GM12873 (cell line): ENCODE data around the gene TOM1.

ENCODE experiments used
- TF ChIP-seq, protein P1 (sequence below): IDR thresholded peaks from 2 replicates; pipeline ENCODE4 v1.5.1; 2012; ENCODE audit warnings: low read depth, mild to moderate bottlenecking, moderate library complexity, low read length, control low read depth; ENCODE audit not compliant: insufficient read depth; ENCODE audit errors: missing control alignments

The TOM1 gene

GRCh38 chr22:35384975-35385588, 85.4 kb downstream of the TOM1 start:
- TF ChIP-seq, protein P1, sequence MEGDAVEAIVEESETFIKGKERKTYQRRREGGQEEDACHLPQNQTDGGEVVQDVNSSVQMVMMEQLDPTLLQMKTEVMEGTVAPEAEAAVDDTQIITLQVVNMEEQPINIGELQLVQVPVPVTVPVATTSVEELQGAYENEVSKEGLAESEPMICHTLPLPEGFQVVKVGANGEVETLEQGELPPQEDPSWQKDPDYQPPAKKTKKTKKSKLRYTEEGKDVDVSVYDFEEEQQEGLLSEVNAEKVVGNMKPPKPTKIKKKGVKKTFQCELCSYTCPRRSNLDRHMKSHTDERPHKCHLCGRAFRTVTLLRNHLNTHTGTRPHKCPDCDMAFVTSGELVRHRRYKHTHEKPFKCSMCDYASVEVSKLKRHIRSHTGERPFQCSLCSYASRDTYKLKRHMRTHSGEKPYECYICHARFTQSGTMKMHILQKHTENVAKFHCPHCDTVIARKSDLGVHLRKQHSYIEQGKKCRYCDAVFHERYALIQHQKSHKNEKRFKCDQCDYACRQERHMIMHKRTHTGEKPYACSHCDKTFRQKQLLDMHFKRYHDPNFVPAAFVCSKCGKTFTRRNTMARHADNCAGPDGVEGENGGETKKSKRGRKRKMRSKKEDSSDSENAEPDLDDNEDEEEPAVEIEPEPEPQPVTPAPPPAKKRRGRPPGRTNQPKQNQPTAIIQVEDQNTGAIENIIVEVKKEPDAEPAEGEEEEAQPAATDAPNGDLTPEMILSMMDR, result no peak

DNA sequence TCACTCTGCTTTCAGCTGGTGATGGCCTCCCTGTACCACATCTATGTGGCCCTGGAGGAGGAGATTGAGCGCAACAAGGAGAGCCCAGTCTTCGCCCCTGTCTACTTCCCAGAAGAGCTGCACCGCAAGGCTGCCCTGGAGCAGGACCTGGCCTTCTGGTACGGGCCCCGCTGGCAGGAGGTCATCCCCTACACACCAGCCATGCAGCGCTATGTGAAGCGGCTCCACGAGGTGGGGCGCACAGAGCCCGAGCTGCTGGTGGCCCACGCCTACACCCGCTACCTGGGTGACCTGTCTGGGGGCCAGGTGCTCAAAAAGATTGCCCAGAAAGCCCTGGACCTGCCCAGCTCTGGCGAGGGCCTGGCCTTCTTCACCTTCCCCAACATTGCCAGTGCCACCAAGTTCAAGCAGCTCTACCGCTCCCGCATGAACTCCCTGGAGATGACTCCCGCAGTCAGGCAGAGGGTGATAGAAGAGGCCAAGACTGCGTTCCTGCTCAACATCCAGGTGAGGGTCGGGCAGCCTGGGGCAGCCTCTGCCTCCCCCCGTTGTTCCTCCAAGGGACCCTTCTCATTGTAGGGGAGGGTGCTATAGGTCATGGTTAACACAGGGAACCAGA, 87.1 kb downstream of the TOM1 start:
- TF ChIP-seq, protein P1, result no peak

DNA sequence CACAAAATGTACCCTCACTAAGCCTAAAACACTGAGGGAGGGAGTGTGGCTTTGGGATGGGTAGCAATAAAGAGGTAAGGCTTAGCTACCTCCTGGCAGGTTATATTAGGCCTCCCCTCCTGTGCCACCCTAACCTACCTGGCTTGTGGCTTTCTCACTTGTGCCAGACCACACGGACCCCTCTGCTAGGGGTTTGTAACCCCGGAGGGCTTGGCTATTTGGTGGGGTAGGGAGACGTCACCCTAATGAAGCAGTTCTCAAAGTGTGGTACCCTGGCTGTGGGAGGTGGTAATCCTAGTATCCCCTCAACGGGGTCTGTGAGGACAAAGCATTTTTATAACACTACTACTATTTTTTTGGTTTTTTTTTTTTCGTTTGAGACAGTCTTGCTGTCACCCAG, 91.2 kb downstream of the TOM1 start:
- TF ChIP-seq, protein P1, result no peak

GRCh38 chr22:35392357-35392756, 92.7 kb downstream of the TOM1 start:
- TF ChIP-seq, protein P1, result no peak

GRCh38 chr22:35393116-35394010, 93.7 kb downstream of the TOM1 start:
- TF ChIP-seq, protein P1, result no peak

DNA sequence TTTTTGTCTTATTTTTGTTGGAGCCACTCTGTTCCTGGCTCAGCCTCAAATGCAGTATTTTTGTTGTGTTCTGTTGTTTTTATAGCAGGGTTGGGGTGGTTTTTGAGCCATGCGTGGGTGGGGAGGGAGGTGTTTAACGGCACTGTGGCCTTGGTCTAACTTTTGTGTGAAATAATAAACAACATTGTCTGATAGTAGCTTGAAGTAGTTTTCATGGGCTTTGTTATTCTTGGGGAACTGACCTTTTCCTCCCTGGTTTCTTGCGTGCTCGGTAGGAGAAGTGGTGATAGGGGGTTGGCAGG, 94.3 kb downstream of the TOM1 start:
- TF ChIP-seq, protein P1, result no peak
